ENCODE results near the gene TUBG1.

GRCh38 chr17:42571435-42572225 is 37.9 kb upstream of the TUBG1 start:
- TF ChIP-seq POLR2AphosphoS5 (IDR thresholded peaks at IDR 0.05; ENCODE audit: borderline replicate concordance, low read depth, low read length) (no peak), EZH2 (IDR thresholded peaks at IDR 0.05) (no peak), FOXP2 (optimal IDR thresholded peaks at IDR 0.05; ENCODE audit: control extremely low read depth, extremely low read length, insufficient read depth) (no peak)
